ENCODE measurements around the gene CDY1. TPM values are rescaled to one million over a fixed set of nuclear protein-coding genes. Genes with fewer than 3 reads are reported as not detected.
"Not testable (repeated sequence)": the region's sequence is repeated elsewhere in the genome, so short reads cannot be mapped to it uniquely, and the experiment has no call there.

Gene CDY1, protein sequence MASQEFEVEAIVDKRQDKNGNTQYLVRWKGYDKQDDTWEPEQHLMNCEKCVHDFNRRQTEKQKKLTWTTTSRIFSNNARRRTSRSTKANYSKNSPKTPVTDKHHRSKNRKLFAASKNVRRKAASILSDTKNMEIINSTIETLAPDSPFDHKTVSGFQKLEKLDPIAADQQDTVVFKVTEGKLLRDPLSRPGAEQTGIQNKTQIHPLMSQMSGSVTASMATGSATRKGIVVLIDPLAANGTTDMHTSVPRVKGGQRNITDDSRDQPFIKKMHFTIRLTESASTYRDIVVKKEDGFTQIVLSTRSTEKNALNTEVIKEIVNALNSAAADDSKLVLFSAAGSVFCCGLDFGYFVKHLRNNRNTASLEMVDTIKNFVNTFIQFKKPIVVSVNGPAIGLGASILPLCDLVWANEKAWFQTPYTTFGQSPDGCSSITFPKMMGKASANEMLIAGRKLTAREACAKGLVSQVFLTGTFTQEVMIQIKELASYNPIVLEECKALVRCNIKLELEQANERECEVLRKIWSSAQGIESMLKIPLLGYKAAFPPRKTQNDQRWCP
- total RNA-seq (not detected), polyA plus RNA-seq (not detected)
- long read RNA-seq, donor 1: 0 reads
- long read RNA-seq, donor 2: 0 reads

DNA sequence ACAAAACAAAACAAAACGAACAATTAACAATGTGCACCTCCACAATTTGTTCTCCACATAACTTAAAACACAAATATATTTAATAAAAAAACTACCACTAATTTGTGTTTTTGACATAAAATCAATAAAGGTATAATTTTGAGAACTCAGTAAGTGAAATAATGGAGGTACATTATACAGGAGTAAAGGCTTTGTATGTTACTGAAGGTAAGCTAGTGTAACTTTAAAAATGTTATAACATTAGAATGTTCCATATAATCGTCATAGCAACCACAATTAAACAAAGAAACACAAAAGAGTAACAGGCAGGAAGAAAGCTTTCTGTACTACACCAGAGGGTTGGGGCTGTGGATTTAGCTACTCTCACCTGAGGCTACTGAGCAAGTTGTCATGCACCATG, at the start of gene CDY1:
Gene CDY1, plus strand, starts transcription at position 301 of the 400 bp plus-strand sequence. CDS start 326 bp downstream, outside the sequence.
- no CpG with 5 or more reads among the region's 2 CpGs for WGBS, 3 donors
- H3K4me1 ChIP-seq; H3K9me3 ChIP-seq; H3K27ac ChIP-seq; DNase-seq; H3K4me3 ChIP-seq; intact Hi-C loops (cut with DNase I); ATAC-seq; H3K27me3 ChIP-seq (ENCODE audit: insufficient read depth in 3 of 3, low read length in 2 of 3); H3K36me3 ChIP-seq (ENCODE audit: insufficient read depth in 1 of 2, low read depth in 1 of 2): not testable (repeated sequence)

DNA sequence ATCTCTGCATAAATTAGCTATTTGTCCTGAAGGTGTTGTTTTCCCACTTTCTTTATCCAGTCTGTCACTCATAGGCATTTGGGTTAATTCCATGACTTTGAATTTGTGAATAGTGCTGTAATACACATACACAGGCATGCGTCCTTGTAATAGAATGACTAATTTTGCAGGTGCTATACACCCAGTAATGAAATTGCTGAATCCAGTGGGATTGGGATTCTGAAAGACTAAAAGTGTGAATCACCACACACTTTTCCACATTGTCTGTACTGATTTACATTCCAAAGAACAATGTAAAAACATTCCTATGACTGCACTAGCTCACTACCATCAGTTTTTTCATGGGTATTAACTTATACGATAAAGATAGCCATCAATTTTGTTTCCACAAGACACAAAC, 28.6 kb upstream of the CDY1 start:
- H3K27ac ChIP-seq; ATAC-seq; intact Hi-C loops (cut with DNase I); H3K4me1 ChIP-seq; H3K27me3 ChIP-seq (ENCODE audit: insufficient read depth in 3 of 3, low read length in 2 of 3); H3K4me3 ChIP-seq; H3K9me3 ChIP-seq; DNase-seq; H3K36me3 ChIP-seq (ENCODE audit: insufficient read depth in 1 of 2, low read depth in 1 of 2): not testable (repeated sequence)
- no CpG with 5 or more reads among the region's 2 CpGs for WGBS, 3 donors

DNA sequence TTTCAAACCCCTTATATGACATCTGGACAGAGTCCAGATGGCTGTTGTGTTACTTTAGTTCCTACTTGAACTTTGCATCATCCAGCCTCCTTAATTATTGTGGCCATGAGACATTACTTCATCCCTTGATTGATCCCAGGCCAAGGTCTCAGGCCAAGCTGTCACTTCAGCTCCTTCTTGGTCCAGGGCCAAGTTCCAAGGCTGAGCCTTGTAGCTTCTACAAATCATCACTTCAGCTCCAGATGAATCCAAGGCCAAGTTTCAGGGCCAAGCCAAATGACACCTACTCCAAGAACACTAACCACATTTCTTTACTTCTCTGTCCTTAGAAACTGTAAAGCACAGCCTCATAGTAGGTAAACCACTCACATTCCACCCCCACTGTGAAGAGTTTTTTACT, 1.7 kb upstream of the CDY1 start:
- H3K36me3 ChIP-seq (ENCODE audit: insufficient read depth in 1 of 2, low read depth in 1 of 2); H3K4me1 ChIP-seq; H3K9me3 ChIP-seq; ATAC-seq; H3K4me3 ChIP-seq; intact Hi-C loops (cut with DNase I); H3K27me3 ChIP-seq (ENCODE audit: insufficient read depth in 3 of 3, low read length in 2 of 3); DNase-seq; H3K27ac ChIP-seq: not testable (repeated sequence)

DNA sequence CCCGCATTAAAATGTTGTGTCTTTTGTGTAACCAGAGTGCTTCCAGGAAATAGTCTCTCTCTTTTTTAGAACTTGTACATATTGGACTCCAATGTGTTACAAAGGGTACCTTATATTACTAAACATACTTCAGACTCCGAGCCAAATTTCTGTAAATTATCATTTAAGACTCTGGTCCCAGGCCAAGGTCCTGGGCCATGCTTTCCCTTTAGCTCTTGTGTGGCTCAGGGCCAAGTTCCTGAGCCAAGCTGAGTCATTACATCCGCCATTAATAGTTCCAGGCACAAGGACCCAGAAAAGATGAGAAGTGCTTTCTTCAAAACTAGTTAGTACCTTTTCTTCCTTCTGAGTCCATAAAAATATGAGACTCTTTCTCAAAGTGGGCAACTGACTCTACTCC, 4.6 kb downstream of the CDY1 start:
- H3K9me3 ChIP-seq; H3K27ac ChIP-seq; H3K27me3 ChIP-seq (ENCODE audit: insufficient read depth in 3 of 3, low read length in 2 of 3); H3K36me3 ChIP-seq (ENCODE audit: insufficient read depth in 1 of 2, low read depth in 1 of 2); H3K4me3 ChIP-seq; ATAC-seq; DNase-seq; H3K4me1 ChIP-seq; intact Hi-C loops (cut with DNase I): not testable (repeated sequence)
- WGBS, 3 donors: no CpG with 5 or more reads among the region's 3 CpGs

DNA sequence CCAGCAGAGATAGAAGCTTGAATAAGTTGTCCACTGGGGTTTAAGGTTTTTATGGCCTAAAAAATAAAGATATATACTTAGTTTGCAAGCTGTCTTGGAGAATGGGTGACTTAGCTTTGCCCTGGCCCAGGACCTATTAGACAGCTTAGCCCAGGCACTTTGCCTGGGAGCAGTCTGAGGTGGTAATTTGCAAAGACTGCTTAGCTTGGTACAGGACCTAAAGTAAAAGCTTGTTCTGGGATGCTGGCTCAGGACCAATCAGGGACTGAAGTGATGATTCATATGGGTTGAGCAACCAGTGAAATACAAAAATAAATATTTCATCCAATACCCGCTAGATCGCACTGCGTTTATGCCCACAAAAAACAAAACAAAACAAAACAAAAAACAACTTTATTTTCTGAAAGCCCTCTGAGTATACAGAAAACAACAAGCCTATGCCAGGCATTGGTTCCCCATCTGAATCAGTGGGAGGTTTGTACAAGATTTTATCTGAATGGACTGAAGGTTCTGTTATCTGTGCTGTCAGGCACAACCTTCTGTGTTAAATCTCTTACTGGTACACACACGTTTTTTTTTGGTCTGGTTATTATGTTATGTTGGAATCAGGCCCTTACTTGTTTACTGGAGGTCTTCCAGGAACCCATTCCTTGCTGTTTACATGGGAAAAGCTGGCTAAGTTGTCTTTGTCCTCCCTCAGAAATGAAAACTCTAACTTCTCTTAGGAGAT, 8.6 kb downstream of the CDY1 start:
- H3K27ac ChIP-seq; H3K27me3 ChIP-seq (ENCODE audit: insufficient read depth in 3 of 3, low read length in 2 of 3); intact Hi-C loops (cut with DNase I); H3K4me3 ChIP-seq; H3K9me3 ChIP-seq; H3K36me3 ChIP-seq (ENCODE audit: insufficient read depth in 1 of 2, low read depth in 1 of 2); ATAC-seq; H3K4me1 ChIP-seq; DNase-seq: not testable (repeated sequence)
- whole genome bisulfite sequencing, 3 donors: no CpG with 5 or more reads among the region's 4 CpGs

DNA sequence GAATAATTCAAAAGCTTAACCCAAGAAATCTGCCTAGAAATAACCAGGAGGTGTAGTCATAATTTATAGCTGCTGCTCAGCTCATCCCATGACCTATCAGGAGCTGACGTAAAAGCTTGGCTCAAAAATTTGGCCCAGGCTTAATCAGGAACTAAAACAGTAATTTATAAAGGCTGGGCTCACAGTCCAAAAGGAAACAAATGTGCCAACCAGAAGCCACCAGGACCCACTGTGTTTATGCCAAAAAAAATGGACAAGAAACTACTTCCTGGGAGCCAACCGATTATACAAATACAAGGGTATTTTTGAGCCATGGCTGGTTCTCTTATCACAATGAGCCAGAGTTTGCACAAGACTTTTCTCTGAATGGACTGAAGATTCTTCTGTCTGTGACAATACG, 17.9 kb downstream of the CDY1 start:
- H3K27ac ChIP-seq; H3K27me3 ChIP-seq (ENCODE audit: insufficient read depth in 3 of 3, low read length in 2 of 3); DNase-seq; H3K36me3 ChIP-seq (ENCODE audit: insufficient read depth in 1 of 2, low read depth in 1 of 2); H3K4me3 ChIP-seq; H3K9me3 ChIP-seq; H3K4me1 ChIP-seq; intact Hi-C loops (cut with DNase I); ATAC-seq: not testable (repeated sequence)
- no CpG with 5 or more reads among the region's 3 CpGs for whole genome bisulfite sequencing, 3 donors

DNA sequence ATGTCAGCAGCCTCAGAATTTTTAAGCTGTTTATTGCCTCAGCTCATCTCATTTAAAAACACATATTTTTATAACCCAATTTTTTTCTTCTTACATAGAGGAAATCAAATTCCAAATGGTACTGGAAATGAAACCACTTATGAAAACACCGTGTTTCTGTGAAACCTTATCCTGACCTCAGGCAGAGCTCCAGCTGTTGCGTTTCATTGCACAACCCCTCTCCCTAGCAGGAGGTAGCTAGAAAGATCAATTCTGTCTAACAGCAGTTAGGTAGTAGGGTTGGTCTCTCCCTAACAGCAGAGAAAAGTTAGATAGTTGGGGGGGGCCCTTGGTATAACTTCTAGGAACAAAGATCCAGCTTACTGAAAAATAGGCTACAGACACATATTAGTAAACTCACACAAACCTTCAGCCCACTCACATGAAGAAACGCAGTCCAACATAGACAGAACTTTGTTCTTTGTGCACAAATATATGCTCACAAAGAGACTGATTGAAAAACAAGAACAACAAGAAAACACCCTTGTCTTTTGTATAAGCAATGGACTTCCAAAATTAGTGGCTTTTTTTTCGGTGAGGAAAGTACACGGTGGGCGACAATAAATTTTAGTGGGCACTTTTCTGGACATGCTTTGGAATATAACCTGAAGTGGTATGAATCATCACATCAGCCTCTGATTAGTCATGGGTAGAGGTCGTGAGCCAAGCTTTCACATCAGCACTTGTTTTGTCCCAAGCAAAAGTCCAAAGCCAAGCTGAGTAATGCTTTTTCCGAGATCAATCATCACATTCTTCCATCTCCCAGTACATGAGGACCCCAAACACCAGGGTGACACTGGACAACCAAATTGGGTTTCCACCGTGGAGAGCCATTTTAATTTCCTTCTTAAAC, 21.4 kb downstream of the CDY1 start:
- H3K27ac ChIP-seq; H3K27me3 ChIP-seq (ENCODE audit: insufficient read depth in 3 of 3, low read length in 2 of 3); H3K9me3 ChIP-seq; intact Hi-C loops (cut with DNase I); ATAC-seq; H3K36me3 ChIP-seq (ENCODE audit: insufficient read depth in 1 of 2, low read depth in 1 of 2); H3K4me1 ChIP-seq; H3K4me3 ChIP-seq; DNase-seq: not testable (repeated sequence)
- WGBS, 3 donors: no CpG with 5 or more reads among the region's 9 CpGs
